ENCODE measurements around the gene RASGEF1C.

DNA sequence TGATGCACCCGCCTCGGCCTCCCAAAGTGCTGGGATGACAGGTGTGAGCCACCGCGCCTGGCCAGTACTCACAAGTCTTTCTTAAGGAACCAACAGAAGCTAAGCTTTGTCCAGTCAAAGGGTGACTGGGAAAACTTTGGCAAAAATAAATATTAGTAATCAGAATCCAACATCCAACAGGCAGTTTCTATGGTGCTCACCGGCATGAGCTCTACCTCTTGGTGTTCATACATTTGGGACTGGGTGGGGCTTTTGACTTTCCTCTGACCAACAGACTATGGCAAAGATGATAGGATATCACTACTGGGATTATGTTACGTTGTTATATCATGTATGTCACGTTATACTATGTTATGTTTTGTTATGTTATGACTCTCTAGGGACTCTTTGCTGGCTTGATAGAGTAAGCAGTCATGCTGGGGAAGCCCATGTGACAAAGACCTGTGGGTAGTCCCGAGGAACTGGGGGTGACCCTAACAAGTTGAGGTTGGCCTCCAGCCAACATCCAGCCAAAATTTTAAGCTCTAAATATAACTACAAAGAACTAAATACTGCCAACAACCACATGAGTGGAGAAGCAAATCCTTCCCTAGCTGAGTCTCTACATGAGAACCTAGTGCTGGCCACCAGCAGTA is 6.0 kb downstream of the RASGEF1C start:
- TF ChIP-seq, protein P1, sequence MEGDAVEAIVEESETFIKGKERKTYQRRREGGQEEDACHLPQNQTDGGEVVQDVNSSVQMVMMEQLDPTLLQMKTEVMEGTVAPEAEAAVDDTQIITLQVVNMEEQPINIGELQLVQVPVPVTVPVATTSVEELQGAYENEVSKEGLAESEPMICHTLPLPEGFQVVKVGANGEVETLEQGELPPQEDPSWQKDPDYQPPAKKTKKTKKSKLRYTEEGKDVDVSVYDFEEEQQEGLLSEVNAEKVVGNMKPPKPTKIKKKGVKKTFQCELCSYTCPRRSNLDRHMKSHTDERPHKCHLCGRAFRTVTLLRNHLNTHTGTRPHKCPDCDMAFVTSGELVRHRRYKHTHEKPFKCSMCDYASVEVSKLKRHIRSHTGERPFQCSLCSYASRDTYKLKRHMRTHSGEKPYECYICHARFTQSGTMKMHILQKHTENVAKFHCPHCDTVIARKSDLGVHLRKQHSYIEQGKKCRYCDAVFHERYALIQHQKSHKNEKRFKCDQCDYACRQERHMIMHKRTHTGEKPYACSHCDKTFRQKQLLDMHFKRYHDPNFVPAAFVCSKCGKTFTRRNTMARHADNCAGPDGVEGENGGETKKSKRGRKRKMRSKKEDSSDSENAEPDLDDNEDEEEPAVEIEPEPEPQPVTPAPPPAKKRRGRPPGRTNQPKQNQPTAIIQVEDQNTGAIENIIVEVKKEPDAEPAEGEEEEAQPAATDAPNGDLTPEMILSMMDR (IDR thresholded peaks at IDR 0.05), result no peak
- no peak for TF ChIP-seq EP300 (IDR thresholded peaks at IDR 0.05)
